HG02943 (cell line): Measurements from ENCODE around the gene ST6GALNAC2.
"Not testable (repeated sequence)": the region's sequence is repeated elsewhere in the genome, so short reads cannot be mapped to it uniquely, and the experiment has no call there.

Experiments used
- ATAC-seq: cut with Tn5 transposase; IDR thresholded peaks from one replicate; pipeline ENCODE4 v1.9.1; 2021; ENCODE audit warnings: mild to moderate bottlenecking, low read depth, moderate library complexity; ENCODE audit not compliant: unreplicated experiment

Gene ST6GALNAC2

DNA sequence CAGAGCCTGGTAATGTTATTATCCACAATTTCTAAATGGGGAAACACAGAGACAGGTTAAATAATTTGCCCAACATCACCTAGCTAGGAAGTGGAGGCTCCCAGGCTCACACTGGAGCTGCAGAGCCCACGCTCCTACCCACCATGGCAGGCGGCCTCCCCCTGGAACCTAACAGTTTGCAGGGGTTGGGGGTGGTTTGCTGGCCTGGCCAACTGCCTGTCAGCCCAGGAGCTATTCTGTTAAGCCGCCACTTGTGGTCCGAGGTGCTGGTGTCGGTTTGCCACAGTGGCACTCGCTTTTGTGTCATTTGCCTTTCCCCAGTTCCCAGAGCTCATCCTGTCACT, 42.2 kb downstream of the ST6GALNAC2 start:
- ATAC-seq = no peak

DNA sequence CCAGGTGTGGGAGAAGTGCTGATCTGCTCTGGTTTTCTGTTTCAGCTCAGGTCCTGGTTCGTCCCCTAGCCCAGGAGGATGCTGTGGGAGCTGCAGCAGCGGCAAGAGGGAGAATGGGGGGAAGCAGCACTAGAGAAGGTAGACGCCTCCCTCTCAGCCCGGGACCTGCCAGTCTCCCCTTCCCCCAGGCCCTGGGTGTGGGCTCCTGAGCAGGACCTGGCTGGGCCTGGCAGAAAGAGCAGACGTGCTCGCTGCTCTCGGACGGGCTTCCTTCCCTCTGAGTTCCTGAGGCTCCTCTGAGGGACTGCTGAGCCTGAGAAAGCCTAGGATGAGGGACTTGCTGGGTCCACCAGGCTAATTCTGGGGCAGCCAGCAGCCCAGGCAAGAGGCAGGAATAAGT, 42.7 kb downstream of the ST6GALNAC2 start:
- ATAC-seq = no peak

- no peak for ATAC-seq
These were observed 43.1 kb downstream of the ST6GALNAC2 start for GRCh38 chr17:76542566-76542971.

DNA sequence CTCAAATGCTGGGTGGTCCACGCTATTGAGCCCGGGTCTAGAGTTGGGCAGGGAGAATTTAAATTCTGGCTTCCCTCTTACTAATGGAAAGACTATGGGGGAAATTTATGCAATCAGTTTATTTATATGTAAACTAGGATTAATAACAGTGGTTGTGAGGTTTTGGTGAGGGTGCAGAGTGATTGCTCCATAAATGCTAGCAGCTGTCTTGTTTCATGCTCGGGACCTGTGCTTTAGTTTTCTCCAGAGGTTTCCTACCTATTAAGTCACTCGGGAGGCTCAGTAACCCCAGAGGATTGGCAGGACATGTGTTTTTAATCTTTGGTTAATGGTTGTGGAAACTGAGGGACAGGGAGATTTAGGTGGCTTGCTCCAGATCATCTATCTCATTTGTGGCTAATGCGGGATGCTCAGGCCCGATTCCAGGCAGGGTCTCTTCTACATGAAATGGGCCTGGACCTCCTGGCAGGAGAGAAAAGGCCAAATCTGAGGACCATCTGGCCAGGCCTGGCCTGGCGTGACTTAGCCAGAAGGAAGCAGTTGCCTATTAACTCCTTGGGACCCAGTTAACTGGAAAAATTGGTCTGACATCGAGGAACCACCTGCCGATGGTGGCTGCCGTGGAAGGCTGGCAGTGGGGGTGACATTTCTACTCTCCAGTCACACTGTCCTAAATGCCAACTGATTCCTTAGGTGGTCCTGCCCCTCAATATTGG, 43.8 kb downstream of the ST6GALNAC2 start:
- ATAC-seq = no peak

DNA sequence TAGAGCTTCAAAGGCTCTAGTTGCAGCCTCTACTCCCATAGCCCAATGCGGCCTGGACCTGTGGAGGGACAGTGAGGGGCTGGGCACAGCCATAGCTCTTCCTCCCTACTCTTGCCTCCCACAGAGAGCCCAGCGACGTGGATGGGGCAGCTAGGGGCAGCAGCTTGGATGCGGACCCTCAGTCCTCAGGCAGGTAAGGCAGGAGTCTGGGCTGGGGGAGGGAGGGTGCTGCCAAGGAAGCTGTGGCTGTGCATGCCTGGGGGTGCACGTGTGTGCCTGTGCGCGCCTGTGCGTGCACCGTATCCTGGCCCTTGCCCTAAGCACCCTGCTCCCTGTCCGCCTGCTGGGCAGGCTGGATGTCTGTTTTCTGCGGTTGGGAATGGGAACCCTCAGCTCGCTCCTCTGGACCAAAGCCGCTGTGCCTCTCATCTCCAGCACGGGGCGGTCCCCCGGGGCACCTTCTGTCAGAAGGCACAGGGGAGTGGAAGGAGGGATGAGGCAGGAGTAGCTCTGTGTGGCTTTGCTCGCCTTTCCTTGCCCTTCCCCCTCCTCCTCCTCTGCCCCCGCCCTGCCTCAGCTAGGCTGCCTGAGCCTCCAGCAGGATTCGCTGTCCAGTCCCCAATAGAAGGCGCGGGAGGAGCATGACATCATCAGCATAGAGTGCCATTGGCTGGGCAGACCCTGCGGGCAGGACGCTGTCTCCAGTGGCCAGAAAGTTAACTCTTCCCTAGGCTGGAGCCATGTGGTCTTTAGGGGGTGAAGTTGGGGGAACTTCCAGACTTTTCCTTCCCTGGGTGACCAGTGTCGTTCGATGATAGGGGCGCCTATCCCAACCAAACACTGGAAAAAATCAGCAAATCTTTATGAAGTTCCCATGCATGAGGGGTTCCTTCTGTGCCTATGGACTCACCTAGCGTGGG, 45.0 kb downstream of the ST6GALNAC2 start:
- ATAC-seq = no peak

DNA sequence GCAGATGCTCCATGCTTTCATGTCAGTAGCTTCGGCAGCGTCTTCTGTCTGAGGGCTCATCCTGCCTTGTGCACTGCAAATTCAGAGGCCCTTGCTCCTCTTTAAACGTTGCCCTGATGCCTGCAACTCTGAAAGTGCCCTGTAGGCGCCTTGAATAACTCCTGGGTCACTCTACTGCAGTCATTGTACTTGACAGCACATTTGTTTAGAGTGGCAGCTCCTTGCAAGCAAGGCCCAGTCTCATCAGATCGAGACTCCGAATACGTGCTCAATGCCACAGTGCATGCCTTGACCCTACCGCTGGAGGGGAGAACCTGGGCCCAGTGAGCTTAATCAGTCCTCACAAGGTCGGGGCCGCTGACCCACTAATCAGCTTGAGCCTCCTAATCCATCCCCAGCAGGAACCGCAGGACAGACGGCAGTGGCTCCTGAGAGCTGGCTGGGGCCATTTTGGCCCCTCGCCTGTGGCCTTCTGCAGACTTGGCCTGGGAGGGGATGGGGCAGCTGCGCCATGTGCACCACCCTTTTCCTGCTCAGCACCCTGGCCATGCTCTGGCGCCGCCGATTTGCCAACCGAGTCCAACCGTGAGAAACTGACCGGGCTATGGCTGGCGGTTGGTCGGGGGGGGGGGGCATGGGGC, 45.9 kb downstream of the ST6GALNAC2 start, which contains the start of gene PRCD:
TSS of gene PRCD (plus strand) at position 414 of the 641 bp plus-strand sequence. CDS start at position 512, 98 bp downstream.
- ATAC-seq = no peak

GRCh38 chr17:76538941-76539570, 46.6 kb downstream of the ST6GALNAC2 start:
- no peak for ATAC-seq

DNA sequence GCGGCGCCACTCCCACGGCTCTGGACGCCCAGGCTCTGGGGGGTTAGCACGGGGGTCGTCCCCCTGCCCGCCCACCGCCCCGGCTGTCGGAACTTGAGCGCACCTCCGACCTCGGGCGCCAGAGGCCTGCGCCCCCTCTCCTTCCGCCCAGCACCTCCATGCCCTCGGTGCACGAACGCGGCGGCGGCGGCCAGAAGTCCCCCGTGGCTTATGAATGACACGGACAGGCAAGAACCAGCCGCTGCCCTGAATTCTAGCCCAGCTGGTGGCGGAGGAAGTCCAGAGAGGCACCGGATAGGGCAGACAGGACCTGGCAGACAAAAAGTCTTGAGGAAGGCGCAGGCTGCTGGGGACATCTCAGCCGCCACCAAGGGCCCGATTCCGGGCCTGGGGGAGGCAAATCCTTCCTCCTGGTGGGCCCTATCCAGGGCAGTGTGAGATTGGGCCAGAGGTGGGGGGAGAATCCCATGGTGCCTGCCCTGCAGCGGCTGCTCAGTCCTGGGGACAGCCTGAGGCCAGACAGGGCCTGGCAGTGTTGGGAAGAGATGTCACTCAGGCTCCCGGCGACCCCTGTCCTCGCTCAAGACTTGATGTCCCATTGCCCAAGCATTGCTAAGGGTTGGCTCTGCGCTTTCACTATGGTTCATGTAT, 47.3 kb downstream of the ST6GALNAC2 start:
- no peak for ATAC-seq

- no peak for ATAC-seq
These were observed 47.9 kb downstream of the ST6GALNAC2 start, which contains the start of gene CYGB for GRCh38 chr17:76537578-76538280. Gene CYGB, minus strand, starts transcription at chr17:76537709. Its CDS starts 167 bp downstream, at chr17:76537542.

DNA sequence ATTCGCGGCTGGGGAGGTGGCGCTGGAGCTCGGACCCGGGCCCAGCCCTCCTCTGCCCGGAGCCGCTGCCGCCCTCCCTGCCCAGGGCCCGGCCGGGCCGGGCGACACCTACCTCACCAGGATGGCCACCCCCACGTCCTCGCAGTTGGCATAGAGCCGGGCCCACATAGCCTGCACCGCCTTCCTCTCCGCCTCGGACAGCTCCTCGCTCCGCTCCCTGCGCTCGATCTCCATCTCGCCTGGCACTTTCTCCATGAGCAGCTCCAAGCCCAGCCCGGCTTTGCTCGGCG, 48.4 kb downstream of the ST6GALNAC2 start:
- no peak for ATAC-seq

DNA sequence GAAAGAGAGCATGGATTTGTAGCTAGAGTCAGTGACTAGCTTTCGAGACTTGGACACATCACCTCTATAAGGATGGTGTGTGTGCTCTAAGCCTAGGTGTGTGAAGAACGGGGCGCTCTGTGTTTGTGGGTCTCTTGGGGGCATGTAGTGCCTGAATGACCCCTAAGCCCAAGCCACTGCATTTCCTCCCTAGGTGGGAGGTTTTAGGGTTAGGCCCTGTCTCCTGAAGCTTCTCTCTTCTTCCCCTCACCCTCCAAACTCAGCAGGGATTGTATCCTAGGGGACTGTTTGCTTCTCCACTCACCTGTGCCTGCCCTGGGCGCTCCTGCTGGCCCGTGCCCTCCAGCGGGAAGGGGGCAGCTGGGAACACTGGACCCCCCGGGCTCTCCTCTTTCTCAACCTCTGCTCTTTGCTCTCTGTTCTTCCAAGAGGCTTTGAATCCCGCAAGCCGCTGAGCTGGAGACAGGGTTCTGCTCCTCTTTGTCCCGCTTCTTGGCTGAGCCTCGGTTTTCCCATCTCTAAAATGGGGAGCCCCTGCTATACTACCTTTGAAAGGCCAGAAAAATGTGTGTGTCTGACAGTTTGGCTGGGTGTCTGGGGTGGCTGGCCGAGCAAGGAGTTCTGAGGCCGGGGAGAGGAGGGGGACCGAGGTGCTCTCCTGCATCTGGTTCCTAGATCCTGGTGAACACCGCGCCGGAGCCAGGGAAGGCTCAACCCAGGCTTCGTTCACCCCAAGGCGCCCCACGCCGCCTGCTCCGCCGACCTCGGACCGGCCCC, 49.0 kb downstream of the ST6GALNAC2 start:
- no peak for ATAC-seq

DNA sequence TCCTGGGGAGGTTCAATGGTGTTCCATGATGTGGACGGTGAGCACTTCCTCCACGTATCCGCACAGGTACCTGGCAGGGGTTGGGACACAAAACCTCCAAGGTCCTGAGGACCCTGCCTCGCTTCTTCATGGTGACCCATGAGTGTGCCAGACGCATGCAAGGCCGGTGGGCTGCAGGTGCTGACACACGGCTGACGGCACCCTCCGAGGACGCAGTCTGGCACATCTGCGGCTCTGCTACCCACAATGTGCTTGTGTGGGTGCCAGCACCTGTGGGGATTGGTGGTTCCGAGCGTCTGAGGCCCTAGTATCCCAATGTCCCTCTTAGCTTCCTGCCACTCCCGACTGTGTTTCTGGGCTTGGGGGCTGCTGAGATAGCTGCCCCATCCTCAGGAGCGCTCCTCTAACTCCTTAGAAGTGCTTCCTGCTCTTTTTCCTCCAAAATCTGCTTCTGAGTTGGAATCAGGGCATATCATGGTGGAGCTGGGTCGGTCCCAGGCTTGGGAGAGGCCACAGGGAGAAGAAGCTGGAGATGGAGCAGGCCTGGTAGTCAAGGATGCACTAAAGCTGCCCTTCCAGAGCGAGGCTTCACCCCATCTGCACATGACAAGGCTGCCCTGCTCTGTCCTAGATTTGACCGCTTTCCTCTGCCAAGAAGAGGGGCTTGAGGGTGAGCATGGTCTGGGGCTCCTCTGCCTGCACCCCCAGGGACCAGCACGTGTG, 49.7 kb downstream of the ST6GALNAC2 start:
- ATAC-seq = no peak

- ATAC-seq = no peak
These were observed 50.6 kb downstream of the ST6GALNAC2 start for GRCh38 chr17:76534831-76535732.

DNA sequence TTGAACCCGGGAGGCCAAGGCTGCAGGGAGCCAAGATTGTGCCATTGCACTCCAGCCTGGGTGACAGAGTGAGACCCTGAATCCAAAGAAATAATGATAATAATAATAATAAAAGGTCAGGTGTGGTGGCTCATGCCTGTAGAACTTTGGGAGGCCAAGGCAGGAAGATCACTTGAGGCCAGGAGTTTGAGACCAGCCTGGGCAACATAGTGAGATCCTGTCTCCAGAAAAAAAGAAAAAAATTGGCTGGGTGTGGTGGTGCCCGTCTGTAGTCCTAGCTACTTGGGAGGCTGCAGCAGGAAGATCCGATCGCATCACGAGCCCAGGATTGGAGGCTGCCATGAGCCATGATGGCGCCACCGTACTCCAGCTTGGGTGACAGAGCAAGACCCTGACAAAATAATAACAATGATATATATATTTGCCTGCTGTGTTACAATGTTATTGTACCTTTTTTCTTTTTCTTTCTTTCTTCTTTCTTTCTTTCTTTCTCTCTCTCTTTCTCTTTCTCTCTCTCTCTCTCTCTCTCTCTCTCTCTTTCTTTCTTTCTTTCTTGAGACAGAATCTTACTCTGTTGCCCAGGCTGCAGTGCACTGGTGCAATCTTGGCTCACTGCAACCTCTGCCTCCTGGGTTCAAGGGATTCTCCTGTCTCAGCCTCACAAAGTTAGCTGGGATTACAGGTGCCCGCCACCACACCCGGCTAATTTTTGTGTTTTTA, 51.9 kb downstream of the ST6GALNAC2 start:
- ATAC-seq = not testable (repeated sequence)

DNA sequence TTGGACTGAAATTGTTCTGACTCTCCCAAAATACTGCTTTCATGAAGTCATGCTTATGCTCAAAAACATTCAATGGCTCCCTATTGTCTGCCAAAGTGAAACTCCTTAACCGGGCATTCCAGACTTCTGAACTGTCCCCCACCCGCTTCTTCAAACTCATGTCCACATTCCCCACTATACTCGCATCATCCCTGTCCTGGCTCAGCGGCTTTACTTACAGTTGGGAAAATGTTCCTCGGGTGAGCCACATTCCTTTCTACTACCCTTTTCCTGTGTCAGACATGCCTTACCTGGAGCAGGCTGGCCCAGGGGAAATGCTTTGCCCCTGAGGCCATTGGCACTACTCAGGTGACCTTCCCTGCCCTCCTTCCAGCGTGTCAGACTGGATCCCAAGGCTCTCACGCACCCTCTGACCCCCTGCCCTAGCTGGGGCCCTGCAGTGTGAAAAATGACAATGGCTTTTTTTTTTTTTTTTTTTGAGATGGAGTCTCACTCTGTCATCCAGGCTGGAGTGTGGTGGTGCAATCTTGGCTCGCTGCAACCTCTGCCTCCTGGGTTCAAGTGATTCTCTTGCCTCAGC, 53.5 kb downstream of the ST6GALNAC2 start:
- ATAC-seq = no peak

DNA sequence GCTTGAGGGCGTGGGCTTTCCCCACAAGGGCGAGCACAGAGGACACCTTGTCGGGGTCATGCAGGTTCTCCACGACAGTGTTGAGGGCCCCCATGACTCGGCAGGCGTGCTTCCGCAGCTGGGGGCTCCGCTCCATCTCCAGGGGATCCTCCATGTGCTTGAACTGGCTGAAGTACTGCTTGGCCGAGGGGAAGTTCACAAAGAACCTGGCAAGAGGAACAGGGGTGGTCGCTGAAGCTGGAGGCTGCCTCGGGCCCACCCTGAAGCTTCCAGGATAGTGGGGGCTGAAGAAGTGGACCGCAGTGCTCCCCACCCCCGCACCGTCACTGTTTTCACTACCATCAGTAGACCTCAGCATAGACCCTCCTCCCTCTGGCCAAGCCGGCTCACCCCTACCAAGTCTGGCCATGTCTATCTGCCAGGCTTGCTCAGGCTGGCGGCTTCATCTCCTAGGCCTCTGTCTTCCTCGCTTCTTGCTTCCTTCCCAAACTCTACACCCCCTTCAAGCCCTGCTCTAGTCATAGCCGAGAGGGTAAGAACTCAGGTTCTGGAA, 54.1 kb downstream of the ST6GALNAC2 start:
- ATAC-seq = no peak
